C4-2B (cell line): Measurements from ENCODE around the gene IL1R2.

Experiments
- H3K27ac ChIP-seq: fragments of 450-650 bp; 2 replicates; pipeline ENCODE4 v1.5.1; 2017
- ZFX ChIP-seq: fragments of 450-650 bp; IDR thresholded peaks from 2 replicates; pipeline ENCODE4 v1.6.1; 2017
- TF ChIP-seq, protein P1 (sequence below): fragments of 450-650 bp; conservative IDR thresholded peaks from 2 replicates; pipeline ENCODE4 v1.5.1; 2017; ENCODE audit warnings: mild to moderate bottlenecking

The IL1R2 gene, protein sequence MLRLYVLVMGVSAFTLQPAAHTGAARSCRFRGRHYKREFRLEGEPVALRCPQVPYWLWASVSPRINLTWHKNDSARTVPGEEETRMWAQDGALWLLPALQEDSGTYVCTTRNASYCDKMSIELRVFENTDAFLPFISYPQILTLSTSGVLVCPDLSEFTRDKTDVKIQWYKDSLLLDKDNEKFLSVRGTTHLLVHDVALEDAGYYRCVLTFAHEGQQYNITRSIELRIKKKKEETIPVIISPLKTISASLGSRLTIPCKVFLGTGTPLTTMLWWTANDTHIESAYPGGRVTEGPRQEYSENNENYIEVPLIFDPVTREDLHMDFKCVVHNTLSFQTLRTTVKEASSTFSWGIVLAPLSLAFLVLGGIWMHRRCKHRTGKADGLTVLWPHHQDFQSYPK

DNA sequence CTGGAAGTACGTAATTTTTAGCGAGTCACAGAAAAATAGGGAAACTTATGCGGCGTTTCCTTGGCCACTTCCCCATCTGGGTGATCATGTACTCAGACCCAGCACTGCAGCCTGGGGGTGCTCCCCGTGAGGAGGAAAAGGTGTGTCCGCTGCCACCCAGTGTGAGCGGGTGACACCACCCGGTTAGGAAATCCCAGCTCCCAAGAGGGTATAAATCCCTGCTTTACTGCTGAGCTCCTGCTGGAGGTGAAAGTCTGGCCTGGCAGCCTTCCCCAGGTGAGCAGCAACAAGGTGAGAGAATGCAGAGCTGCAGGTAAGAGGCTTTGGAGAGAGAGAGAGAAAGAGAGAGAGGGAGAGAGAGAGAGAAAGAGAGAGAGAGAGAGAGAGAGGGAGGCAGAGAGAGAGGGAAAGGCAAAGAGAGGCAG lies at the start of gene IL1R2:
Gene IL1R2, plus strand, starts transcription at position 240 of the 425 bp plus-strand sequence. CDS start 16,616 bp downstream, outside the sequence.
- TF ChIP-seq, protein P1, sequence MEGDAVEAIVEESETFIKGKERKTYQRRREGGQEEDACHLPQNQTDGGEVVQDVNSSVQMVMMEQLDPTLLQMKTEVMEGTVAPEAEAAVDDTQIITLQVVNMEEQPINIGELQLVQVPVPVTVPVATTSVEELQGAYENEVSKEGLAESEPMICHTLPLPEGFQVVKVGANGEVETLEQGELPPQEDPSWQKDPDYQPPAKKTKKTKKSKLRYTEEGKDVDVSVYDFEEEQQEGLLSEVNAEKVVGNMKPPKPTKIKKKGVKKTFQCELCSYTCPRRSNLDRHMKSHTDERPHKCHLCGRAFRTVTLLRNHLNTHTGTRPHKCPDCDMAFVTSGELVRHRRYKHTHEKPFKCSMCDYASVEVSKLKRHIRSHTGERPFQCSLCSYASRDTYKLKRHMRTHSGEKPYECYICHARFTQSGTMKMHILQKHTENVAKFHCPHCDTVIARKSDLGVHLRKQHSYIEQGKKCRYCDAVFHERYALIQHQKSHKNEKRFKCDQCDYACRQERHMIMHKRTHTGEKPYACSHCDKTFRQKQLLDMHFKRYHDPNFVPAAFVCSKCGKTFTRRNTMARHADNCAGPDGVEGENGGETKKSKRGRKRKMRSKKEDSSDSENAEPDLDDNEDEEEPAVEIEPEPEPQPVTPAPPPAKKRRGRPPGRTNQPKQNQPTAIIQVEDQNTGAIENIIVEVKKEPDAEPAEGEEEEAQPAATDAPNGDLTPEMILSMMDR, result no peak
- no peak for TF ChIP-seq ZFX
- no peak within 1 kb of the TSS for H3K27ac ChIP-seq

DNA sequence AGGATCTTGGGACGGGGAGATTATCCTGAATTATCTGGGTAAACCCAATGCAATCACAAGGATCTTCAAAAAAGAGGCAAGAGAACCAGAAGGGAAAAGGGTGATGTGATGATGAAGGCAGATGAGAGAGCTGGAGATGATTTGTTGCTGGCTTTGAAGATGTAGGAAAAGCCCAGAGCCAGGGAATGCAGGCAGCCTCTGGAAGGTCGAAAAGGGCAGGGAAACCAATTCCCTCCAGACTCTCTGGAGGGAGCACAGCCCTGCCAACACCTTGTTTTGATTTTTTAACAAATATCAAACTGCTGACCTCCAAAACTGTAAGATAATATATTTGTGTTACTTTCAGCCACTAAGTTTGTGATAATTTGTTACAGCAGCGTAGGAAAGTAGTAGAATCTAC lies 48.9 kb upstream of the IL1R2 start:
- no peak overlapping the region for H3K27ac ChIP-seq
- TF ChIP-seq ZFX, result no peak
- TF ChIP-seq, protein P1, result no peak

DNA sequence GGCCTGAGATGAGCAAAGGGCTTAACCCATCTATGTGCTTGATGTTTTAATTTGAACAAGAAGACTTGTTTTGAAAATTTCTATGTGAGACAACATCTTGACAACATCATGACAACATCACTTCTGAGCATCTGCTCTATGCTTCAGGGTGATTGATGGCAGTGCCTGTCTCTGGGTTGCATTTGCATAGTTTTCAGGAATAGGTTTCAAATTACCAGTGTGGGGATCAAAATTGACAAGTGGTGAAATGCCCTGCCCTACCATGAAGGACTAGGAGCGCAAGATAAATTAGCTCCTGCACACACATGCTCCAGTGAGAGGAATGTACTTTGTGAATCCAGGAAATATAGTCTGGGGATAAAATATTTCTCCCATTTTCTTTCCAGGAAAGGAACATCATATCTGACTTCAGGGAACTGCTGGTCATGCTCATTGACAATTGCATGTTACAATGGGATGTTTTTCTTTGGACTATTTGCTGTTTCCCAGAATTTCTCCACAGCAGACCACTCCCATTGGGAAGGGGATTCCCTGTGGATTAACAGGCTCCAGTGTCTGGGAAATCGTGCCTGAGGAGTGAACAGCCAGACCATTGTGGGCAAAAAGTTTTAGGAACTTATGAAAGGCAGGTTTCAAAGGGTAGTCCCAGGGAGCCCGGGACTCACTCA lies 45.3 kb upstream of the IL1R2 start:
- TF ChIP-seq, protein P1, result no peak
- no peak for TF ChIP-seq ZFX
- H3K27ac ChIP-seq, result no peak overlapping the region

DNA sequence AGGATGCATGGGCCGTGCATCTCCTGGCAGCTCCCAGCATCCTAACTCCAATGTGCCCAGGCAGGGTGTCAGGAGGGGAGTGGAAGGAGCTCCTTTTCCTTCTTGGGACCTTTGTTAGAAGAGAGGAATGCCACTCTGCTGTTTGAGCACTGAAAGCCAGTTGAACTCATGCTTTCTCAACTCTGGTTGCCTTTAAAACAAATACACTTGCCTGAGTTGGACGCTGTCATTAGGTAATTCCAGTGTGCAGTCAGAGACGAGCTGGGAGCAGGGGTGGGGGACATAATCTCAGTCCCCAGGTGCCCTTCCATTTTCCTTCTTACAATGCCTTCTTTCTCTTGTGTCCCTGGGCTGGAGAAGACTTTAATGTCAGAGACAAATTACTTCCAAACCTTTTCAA lies 44.4 kb upstream of the IL1R2 start:
- no peak for TF ChIP-seq ZFX
- TF ChIP-seq, protein P1, result no peak
- no peak overlapping the region for H3K27ac ChIP-seq

DNA sequence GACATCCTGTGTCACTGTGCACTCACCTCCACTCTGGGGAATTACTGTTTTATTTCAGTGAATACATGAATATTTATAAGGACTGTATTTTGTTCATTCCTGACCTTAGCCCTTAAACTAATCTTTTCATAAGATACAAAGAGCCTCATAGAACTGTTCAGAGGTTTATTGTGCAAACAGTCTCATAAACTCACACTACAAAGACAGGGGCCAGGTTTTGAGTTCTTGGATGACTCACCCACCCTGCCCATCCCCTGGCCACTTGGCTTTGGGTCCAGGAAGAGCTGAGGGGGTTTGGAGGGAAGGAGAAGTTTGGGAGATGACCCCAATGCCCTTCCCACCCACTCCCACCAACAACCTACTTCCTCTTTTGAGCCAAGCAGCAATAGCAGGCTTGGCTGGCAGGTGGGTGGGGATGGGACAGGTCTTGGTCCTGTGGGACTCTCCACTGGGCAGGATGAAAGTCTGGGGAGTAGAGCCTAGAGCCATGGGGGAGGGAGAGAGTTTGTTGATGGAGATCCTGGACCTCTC lies 43.1 kb upstream of the IL1R2 start:
- TF ChIP-seq, protein P1, result no peak
- no peak for TF ChIP-seq ZFX
- H3K27ac ChIP-seq, result no peak overlapping the region

DNA sequence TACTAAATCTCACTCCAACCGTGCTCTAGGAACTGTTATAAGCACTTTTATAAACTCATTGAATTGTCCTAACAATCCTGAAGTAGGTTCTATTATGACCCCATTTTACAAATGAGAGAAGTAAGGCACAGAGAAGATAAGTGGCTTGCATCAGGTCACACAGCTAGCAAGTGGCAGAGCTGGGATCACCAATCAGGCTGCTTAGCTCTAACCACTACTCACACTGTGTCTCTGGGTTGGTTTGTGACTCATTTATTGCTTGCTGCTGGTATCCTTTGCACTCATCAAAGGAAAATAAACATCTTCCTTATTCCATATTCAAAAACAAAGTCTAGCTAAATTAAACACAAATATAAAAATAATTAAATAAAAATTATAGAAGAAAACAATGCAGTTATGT lies 42.5 kb upstream of the IL1R2 start:
- H3K27ac ChIP-seq, result no peak overlapping the region
- TF ChIP-seq, protein P1, result no peak
- no peak for TF ChIP-seq ZFX

DNA sequence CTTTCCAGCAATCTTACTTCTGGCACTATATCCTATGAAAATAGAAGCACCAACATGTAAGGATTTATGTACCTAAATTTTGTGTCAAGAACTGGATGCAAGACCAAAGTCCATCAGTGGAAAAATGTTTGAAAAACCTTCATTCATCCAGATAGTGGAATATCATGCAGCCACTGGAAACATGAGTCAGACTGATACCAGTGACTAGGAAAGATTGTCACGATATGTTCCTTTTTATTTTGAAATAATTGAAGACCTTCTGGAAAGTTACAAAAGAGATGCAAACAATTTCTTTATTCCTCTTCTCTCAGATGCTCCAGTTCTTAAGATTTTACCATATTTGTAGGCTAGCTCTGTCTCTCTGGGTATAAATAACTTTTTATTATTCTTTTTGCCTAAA lies 40.5 kb upstream of the IL1R2 start:
- H3K27ac ChIP-seq, result no peak overlapping the region
- no peak for TF ChIP-seq ZFX
- TF ChIP-seq, protein P1, result no peak
